Memory B cell (primary cell): Measurements from ENCODE around the gene GADD45G.

Experiments used
- ATAC-seq: fragments of 150-1000 bp; cut with Tn5 transposase; 2 replicates; pipeline ENCODE4 v1.10.0; 2021; ENCODE audit warnings: low read depth, mild to moderate bottlenecking, moderate library complexity
- DNase-seq, 2 donors: peaks; one replicate each; pipeline ENCODE4 v3.0.0; 2022; ENCODE audit warnings: low spot score in 2 of 2
- H3K27ac Mint-ChIP-seq: one replicate; pipeline ENCODE4 v1.8.0; 2022; ENCODE audit warnings: mild to moderate bottlenecking, moderate library complexity, mixed read lengths
- H3K27me3 Mint-ChIP-seq: one replicate; pipeline ENCODE4 v1.8.0; 2022; ENCODE audit warnings: mixed read lengths
- H3K36me3 Mint-ChIP-seq: one replicate; pipeline ENCODE4 v1.8.0; 2022; ENCODE audit warnings: mild to moderate bottlenecking, mixed read lengths
- H3K4me1 Mint-ChIP-seq: one replicate; pipeline ENCODE4 v1.8.0; 2022; ENCODE audit warnings: mixed read lengths
- H3K4me3 Mint-ChIP-seq: one replicate; pipeline ENCODE4 v1.8.0; 2022; ENCODE audit warnings: mild to moderate bottlenecking, moderate library complexity, mixed read lengths
- H3K9me3 Mint-ChIP-seq: one replicate; pipeline ENCODE4 v1.8.0; 2022; ENCODE audit warnings: mixed read lengths

The GADD45G gene

DNA sequence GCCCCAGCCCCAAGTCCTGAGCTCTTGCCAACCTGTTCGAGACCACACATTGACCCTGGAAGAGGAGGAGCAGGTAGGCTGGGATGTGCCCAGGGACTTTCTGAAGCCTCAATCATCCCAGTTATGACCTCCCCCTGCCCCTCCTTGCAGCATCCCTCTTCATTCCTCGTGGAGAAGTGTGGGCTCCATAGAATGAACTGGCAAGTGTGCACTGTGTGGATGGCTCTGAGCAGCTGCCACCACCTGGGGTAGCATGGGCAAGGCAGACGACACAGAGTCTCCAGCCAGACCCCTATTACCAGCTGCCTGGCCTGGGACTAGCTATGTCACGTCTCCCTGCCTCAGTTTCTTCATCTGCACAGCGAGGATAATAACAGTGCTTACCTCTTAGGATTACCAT is 33.5 kb downstream of the GADD45G start:
- Mint-ChIP-seq H3K4me1 (no peaks in the 10 kb centered on the region), H3K36me3 (no peaks in the 10 kb centered on the region), H3K27ac (no peak overlapping the region), H3K27me3 (peaks cover 10% of the 10 kb centered on the region), H3K9me3 (no peaks in the 10 kb centered on the region), H3K4me3 (no peak overlapping the region)
- DNase-seq (no peak), ATAC-seq (no peak)

DNA sequence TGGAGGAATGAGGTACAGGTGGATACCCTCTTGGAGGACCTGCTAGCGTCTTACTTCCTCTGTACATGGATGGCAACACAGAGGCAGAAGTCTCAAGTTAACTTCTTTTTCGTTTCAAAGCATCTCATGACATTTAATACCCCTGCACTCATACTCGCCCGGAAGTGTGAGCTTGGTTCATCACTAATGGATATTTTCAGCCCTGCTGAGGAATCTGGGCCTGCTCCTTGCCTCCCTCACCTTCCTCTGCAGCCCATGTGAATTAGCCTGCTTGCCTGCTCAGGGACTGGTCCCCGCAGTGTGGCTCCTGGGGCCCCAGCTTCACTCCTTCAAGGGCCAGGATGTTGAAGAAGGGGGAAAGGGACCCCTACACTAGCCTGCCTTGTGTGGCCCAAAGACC is 34.1 kb downstream of the GADD45G start:
- no peak overlapping the region for H3K4me3 Mint-ChIP-seq
- peaks cover 9% of the 10 kb centered on the region for H3K27me3 Mint-ChIP-seq
- no peak for DNase-seq
- no peak for ATAC-seq
- H3K36me3 Mint-ChIP-seq, result no peaks in the 10 kb centered on the region
- no peak overlapping the region for H3K27ac Mint-ChIP-seq
- no peaks in the 10 kb centered on the region for H3K9me3 Mint-ChIP-seq
- H3K4me1 Mint-ChIP-seq, result no peaks in the 10 kb centered on the region

DNA sequence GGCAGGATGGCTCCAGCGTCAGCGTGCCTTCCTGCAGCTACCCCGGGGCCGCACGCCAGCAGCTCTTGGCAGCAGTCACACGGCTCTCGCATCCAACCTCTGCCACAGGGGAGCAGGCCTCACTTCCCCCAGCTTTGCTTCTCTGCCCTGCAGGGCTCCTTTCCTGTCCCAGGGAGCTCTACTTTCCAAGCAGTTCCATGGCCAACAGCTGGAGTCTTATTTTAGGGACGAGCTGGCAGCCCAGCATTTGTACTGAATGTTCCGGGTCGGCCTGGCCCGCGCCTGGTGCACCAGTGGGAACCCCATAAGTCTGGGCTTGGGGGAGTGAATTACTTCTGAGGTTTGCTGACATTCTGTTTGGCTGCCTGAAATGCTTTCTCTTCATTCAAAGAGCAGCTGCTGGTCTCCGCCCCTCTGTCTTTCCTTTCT is 34.6 kb downstream of the GADD45G start:
- Mint-ChIP-seq H3K4me3 (no peak overlapping the region), H3K4me1 (no peaks in the 10 kb centered on the region), H3K27me3 (peaks cover 10% of the 10 kb centered on the region), H3K27ac (no peak overlapping the region), H3K9me3 (no peaks in the 10 kb centered on the region), H3K36me3 (no peaks in the 10 kb centered on the region)
- DNase-seq (no peak), ATAC-seq (no peak)

DNA sequence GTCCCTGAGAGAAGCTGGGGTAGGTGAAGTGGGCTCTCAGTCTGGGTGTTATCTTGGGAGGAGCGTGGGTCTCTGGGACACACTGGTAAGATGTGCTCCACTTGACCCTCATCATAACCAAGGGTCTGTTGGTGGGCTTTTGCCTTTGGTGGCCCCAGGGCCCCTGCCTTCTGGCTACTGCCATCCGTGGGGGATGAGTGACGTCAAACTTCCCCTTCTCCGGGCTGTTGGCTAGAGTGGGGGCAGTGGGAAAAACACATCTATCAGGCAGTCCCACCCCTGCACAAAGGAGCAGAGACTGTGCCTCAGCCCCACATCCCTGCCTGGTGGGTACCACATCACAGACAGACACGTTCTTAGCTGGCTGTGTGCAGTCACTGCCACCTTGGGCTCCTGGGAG is 35.1 kb downstream of the GADD45G start:
- H3K27me3 Mint-ChIP-seq, result peaks cover 10% of the 10 kb centered on the region
- H3K9me3 Mint-ChIP-seq, result no peaks in the 10 kb centered on the region
- no peak overlapping the region for H3K4me3 Mint-ChIP-seq
- H3K4me1 Mint-ChIP-seq, result no peaks in the 10 kb centered on the region
- H3K27ac Mint-ChIP-seq, result no peak overlapping the region
- ATAC-seq (no peak), DNase-seq (no peak)
- no peaks in the 10 kb centered on the region for H3K36me3 Mint-ChIP-seq

DNA sequence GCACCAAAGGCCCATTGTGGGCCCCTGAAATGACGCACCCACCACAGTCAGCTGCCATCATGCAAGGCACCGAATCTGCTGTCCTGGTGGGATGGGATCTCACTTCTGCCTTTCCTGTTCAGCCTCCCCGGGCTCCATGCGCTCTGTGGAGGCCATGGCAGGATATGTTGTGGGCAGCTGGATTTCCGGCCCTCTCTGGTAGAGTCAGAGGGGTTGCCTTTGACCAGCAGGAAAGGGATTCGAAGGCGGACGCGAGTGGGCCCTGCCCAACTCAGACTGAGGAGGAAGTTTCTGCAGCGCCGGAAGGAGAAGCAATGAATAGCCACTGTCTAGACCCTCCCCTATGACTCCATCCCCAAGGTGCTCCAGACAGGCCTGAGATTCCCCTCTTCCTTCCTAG is 35.5 kb downstream of the GADD45G start:
- Mint-ChIP-seq H3K4me1 (no peaks in the 10 kb centered on the region), H3K27me3 (peaks cover 10% of the 10 kb centered on the region), H3K36me3 (no peaks in the 10 kb centered on the region), H3K9me3 (peaks cover under 1% of the 10 kb centered on the region), H3K27ac (no peak overlapping the region), H3K4me3 (no peak overlapping the region)
- ATAC-seq (no peak), DNase-seq (no peak)

DNA sequence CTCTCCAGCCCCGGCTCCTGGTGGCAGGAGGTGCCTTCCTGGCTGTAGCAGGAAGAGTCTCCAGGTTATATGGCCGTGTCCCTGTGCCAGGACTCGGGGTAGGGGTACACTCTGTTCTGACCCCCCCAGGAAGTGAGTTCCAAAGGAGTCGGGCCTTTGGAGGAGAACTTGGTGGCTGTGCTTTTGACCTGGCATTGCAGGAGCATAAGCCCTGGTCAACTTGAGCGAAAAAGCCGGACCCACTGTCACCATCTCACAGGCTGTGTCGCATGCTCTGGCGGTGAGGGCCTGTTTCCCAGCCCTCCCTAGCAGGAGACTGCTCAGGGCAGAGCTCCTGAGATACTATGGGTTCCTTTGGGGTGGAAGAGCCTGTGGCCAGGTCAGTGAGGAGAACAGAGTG is 36.0 kb downstream of the GADD45G start:
- H3K27me3 Mint-ChIP-seq, result peaks cover 10% of the 10 kb centered on the region
- no peaks in the 10 kb centered on the region for H3K36me3 Mint-ChIP-seq
- H3K9me3 Mint-ChIP-seq, result peaks cover 3% of the 10 kb centered on the region
- no peak overlapping the region for H3K27ac Mint-ChIP-seq
- no peaks in the 10 kb centered on the region for H3K4me1 Mint-ChIP-seq
- no peak overlapping the region for H3K4me3 Mint-ChIP-seq
- DNase-seq (no peak), ATAC-seq (no peak)

GRCh38 chr9:89641980-89642379 is 37.2 kb downstream of the GADD45G start:
- ATAC-seq (no peak), DNase-seq (no peak)
- Mint-ChIP-seq H3K27me3 (peaks cover 10% of the 10 kb centered on the region), H3K4me1 (no peaks in the 10 kb centered on the region), H3K4me3 (no peak overlapping the region), H3K9me3 (peaks cover 4% of the 10 kb centered on the region), H3K36me3 (no peaks in the 10 kb centered on the region), H3K27ac (no peak overlapping the region)

- Mint-ChIP-seq H3K36me3 (no peaks in the 10 kb centered on the region), H3K9me3 (peaks cover 4% of the 10 kb centered on the region), H3K27ac (no peak overlapping the region), H3K4me3 (no peak overlapping the region), H3K27me3 (peaks cover 12% of the 10 kb centered on the region), H3K4me1 (no peaks in the 10 kb centered on the region)
- ATAC-seq (no peak), DNase-seq (no peak)
Measured at GRCh38 chr9:89642789-89643188, 38.0 kb downstream of the GADD45G start.

- DNase-seq, result no peak
- no peak overlapping the region for H3K4me3 Mint-ChIP-seq
- H3K27ac Mint-ChIP-seq, result no peak overlapping the region
- H3K4me1 Mint-ChIP-seq, result no peaks in the 10 kb centered on the region
- peaks cover 7% of the 10 kb centered on the region for H3K27me3 Mint-ChIP-seq
- H3K9me3 Mint-ChIP-seq, result peaks cover 4% of the 10 kb centered on the region
- H3K36me3 Mint-ChIP-seq, result no peaks in the 10 kb centered on the region
- no peak for ATAC-seq
Measured at GRCh38 chr9:89646189-89646939, 41.6 kb downstream of the GADD45G start.

DNA sequence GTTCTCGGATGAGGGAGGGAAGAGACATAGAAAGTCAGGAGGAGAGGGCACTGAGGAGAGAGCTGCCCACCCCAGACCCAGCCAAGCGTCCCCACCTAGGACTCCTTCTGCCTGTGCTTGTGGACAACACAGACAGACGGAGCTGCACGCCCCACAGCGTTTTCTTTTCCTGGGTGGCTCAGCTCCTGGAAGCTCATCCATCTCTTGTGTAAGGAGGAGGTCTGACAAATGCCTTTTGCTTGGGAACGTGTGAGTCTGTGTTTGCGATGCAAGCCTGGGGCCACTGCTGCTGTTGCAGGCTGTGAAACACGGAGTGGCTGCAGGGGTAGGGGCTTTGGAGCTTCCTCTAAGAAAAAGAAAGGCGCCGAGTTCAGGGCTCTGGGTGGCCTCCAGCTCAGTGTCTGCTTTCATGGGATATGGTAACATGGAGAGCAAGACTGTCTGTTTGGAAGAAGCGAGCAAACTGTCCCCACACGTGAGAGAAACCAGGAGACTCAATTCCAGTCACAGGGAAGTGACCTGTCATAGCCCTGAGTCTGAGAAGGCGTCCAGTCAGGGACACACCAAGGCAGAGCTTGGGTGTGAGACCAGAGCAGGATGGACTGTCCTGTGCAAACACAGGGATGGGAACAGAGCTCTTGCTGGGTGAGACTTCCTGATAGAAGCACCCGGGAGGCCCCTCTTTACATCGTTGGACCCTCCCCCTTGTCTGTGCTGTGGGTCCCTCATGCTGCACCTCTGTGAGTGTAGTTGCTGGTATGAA is 42.7 kb downstream of the GADD45G start:
- H3K36me3 Mint-ChIP-seq, result no peaks in the 10 kb centered on the region
- peaks cover 7% of the 10 kb centered on the region for H3K27me3 Mint-ChIP-seq

DNA sequence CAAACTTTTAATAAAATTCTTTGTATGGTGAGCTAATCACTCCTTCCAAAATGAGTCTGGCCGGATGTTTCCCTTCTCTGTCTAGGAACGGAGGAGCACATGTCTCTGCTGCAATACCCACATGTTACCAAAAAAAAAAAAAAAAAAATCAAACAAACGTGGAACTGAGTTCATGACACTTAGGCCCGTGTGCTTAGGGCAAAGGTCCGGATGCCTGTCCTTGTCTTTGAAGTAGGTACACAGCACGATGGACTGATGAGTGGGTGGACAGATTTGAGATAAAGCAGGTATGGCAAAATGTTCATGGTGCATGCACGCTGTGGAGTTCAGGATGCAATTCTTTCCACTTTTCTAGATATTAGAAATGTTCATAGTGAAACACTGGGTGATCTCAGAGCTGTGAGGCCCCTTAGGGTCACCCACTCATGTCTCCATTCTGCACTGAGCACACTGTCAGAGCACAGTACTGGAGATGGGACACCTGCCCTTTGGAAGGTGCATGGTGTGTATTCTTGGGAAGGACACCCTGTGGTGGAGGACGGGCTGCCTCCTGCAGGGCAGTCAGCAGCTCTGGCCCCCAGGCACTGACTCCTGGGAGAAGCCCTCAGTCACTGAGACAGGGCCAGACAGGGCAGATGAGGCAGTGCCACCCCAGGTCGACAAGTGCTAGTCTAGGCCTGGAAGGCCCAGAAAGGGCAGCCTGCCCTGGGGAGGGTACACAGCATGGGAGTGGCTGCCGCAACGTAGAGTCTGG is 43.6 kb downstream of the GADD45G start:
- ATAC-seq (no peak), DNase-seq (no peak)
- peaks cover 7% of the 10 kb centered on the region for H3K27me3 Mint-ChIP-seq
- H3K27ac Mint-ChIP-seq, result no peak overlapping the region
- no peaks in the 10 kb centered on the region for H3K4me1 Mint-ChIP-seq
- H3K36me3 Mint-ChIP-seq, result no peaks in the 10 kb centered on the region
- peaks cover 4% of the 10 kb centered on the region for H3K9me3 Mint-ChIP-seq
- no peak overlapping the region for H3K4me3 Mint-ChIP-seq

More for the DNA sequence above, 42.7 kb downstream of the GADD45G start:
- DNase-seq (no peak), ATAC-seq (no peak)
- H3K4me1 Mint-ChIP-seq, result no peaks in the 10 kb centered on the region
- peaks cover 4% of the 10 kb centered on the region for H3K9me3 Mint-ChIP-seq
- no peak overlapping the region for H3K4me3 Mint-ChIP-seq
- H3K27ac Mint-ChIP-seq, result no peak overlapping the region

- ATAC-seq, result no peak
Measured at GRCh38 chr9:89649039-89649691, 44.4 kb downstream of the GADD45G start.

DNA sequence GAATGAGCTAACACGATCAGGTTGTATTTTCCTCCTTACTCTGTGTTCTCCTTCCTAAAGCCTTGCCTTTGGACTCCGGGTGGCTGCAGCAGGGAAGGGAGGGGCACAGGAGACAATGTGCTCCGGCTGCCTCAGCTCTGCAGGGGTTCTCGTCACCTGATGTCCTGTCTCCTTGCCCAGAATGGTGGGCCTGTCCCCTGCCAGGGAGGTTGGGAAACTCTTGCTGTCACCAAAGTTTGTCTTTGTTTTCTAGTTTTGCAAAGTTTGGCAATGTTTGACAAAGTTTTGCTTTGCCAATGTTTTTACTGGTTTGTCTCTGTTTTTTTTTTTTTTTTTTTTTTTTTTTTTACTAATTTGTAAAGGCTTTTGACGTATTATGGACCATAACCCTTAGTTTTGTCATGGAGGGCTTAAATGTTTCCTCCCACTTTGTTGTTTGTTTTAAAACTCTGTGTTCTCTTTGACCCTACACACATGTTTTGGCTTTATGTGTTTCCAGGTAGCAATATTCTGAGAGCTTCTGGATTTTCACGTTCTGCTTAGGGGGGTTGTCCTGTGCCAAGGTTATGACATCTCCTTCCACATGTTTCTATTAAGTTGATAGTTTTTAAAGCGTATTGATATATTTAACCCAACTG is 49.3 kb downstream of the GADD45G start:
- ATAC-seq (no peak), DNase-seq (no peak)
- peaks cover 13% of the 10 kb centered on the region for H3K27me3 Mint-ChIP-seq
- H3K4me1 Mint-ChIP-seq, result peaks cover 11% of the 10 kb centered on the region
- no peaks in the 10 kb centered on the region for H3K9me3 Mint-ChIP-seq
- no peaks in the 10 kb centered on the region for H3K36me3 Mint-ChIP-seq
- no peak overlapping the region for H3K4me3 Mint-ChIP-seq
- H3K27ac Mint-ChIP-seq, result no peak overlapping the region

More at GRCh38 chr9:89649039-89649691, 44.4 kb downstream of the GADD45G start:
- Mint-ChIP-seq H3K9me3 (peaks cover 4% of the 10 kb centered on the region), H3K4me3 (no peak overlapping the region), H3K27me3 (peaks cover 3% of the 10 kb centered on the region), H3K27ac (no peak overlapping the region), H3K4me1 (no peaks in the 10 kb centered on the region), H3K36me3 (no peaks in the 10 kb centered on the region)
- no peak for DNase-seq
